Activated CD4-positive, alpha-beta T cell treated with anti-CD3 and anti-CD28 coated beads, Interleukin-2, amount 50 U/mL, for 1 hour (primary cell): ENCODE data around the gene DACT2.
"Not testable (repeated sequence)": the region's sequence is repeated elsewhere in the genome, so short reads cannot be mapped to it uniquely, and the experiment has no call there.

Experiments used
- DNase-seq: peaks from one replicate; pipeline ENCODE4 v3.0.0-alpha.2; 2020

DACT2 gene

GRCh38 chr6:168318579-168319278 lies 848 bp downstream of the DACT2 start:
- no peak for DNase-seq

- DNase-seq, result no peak
Observed at GRCh38 chr6:168318090-168318489, 1.5 kb downstream of the DACT2 start.

GRCh38 chr6:168315596-168315995 lies 4.0 kb downstream of the DACT2 start:
- no peak for DNase-seq

GRCh38 chr6:168314948-168315347 lies 4.6 kb downstream of the DACT2 start:
- no peak for DNase-seq

GRCh38 chr6:168314021-168314420 lies 5.6 kb downstream of the DACT2 start:
- no peak for DNase-seq

- no peak for DNase-seq
Observed at GRCh38 chr6:168313431-168314011, 6.1 kb downstream of the DACT2 start.

GRCh38 chr6:168312125-168312507 lies 7.5 kb downstream of the DACT2 start:
- DNase-seq, result not testable (repeated sequence)

GRCh38 chr6:168311410-168312124 lies 8.0 kb downstream of the DACT2 start:
- no peak for DNase-seq

- DNase-seq, result no peak
Observed at GRCh38 chr6:168310945-168311344, 8.6 kb downstream of the DACT2 start.

- no peak for DNase-seq
Observed at GRCh38 chr6:168310403-168310802, 9.2 kb downstream of the DACT2 start.

GRCh38 chr6:168309997-168310396 lies 9.6 kb downstream of the DACT2 start:
- DNase-seq, result no peak

GRCh38 chr6:168309183-168309582 lies 10.4 kb downstream of the DACT2 start:
- no peak for DNase-seq

GRCh38 chr6:168308390-168309144 lies 11.0 kb downstream of the DACT2 start:
- DNase-seq, result no peak

- DNase-seq, result no peak
Observed at GRCh38 chr6:168307695-168308021, 11.9 kb downstream of the DACT2 start.

- DNase-seq, result no peak
Observed at GRCh38 chr6:168307015-168307694, 12.4 kb downstream of the DACT2 start.

GRCh38 chr6:168305863-168306262 lies 13.7 kb downstream of the DACT2 start:
- no peak for DNase-seq

GRCh38 chr6:168305096-168305749 lies 14.4 kb downstream of the DACT2 start:
- DNase-seq, result no peak

GRCh38 chr6:168304752-168305015 lies 14.9 kb downstream of the DACT2 start:
- DNase-seq, result no peak

GRCh38 chr6:168303982-168304751 lies 15.4 kb downstream of the DACT2 start:
- no peak for DNase-seq

- DNase-seq, result no peak
Observed at GRCh38 chr6:168302534-168302933, 17.0 kb downstream of the DACT2 start.

GRCh38 chr6:168301648-168302398 lies 17.8 kb downstream of the DACT2 start:
- DNase-seq, result no peak
